ENCODE results near the gene PUS1. TPM values are rescaled to one million over a fixed set of nuclear protein-coding genes. Genes with fewer than 3 reads are reported as not detected.
A peak's percentile ranks its signal among the peaks of the same experiment; 100 is the strongest.
"Not testable (repeated sequence)": the region's sequence is repeated elsewhere in the genome, so short reads cannot be mapped to it uniquely, and the experiment has no call there.

Gene PUS1
- total and polyA plus RNA-seq, 8 donors = 7.6 to 35.4 (median 14.7) TPM

GRCh38 chr12:131950182-131950913 is 21.3 kb downstream of the PUS1 start:
- FAIRE-seq = no peak

GRCh38 chr12:131953810-131954209 is 24.7 kb downstream of the PUS1 start:
- intact Hi-C loops (cut with DNase I); H3K9me3 ChIP-seq; H3K36me3 ChIP-seq; H3K4me3 ChIP-seq; H3K27me3 ChIP-seq; ATAC-seq; FAIRE-seq; H3K27ac ChIP-seq: not testable (repeated sequence)
- 93 to 95% methylated on average over 9 of the region's 9 CpGs for WGBS, 2 donors
- peak in 1 of 6 donors; percentile 16 for DNase-seq
- peaks cover 21 to 30% (median 24%) of the 10 kb centered on the region in 3 donors for H3K4me1 ChIP-seq

More at GRCh38 chr12:131950182-131950913, 21.3 kb downstream of the PUS1 start:
- peak in 3 of 4 donors; percentile 1 to 20 (median 5) for ATAC-seq
- TF ChIP-seq CTCF (IDR thresholded peaks at IDR 0.05) = no peak
- intact Hi-C loops (cut with DNase I) = no loop called here
- Histone ChIP-seq H3K36me3 (no peaks in the 10 kb centered on the region), H3K4me3 (peak overlapping the region; percentile 90 to 99 (median 97)), H3K4me1 (peaks cover 7 to 13% (median 7%) of the 10 kb centered on the region in 3 donors), H3K27ac (peak overlapping the region; percentile 5 to 36 (median 34)), H3K27me3 (no peaks in the 10 kb centered on the region), H3K9me3 (no peaks in the 10 kb centered on the region)
- 0% methylated on average over 62 to 79 of the region's 79 CpGs for WGBS, 2 donors
- peak in 3 of 6 donors; percentile 23 to 77 (median 72) for DNase-seq

- H3K9me3 ChIP-seq; FAIRE-seq; intact Hi-C loops (cut with DNase I); ATAC-seq; H3K27ac ChIP-seq; H3K36me3 ChIP-seq; H3K4me3 ChIP-seq; H3K27me3 ChIP-seq: not testable (repeated sequence)
- H3K4me1 ChIP-seq = peaks cover 27 to 36% (median 28%) of the 10 kb centered on the region in 3 donors
- WGBS, 2 donors = 94% methylated on average over 13 of the region's 13 CpGs
- DNase-seq = peak in 1 of 6 donors; percentile 11
These were observed 25.4 kb downstream of the PUS1 start for GRCh38 chr12:131954460-131954859.

GRCh38 chr12:131959116-131959515 is 30.0 kb downstream of the PUS1 start:
- FAIRE-seq (no peak), ATAC-seq (peak in 1 of 4 donors; percentile 5), DNase-seq (peak in 1 of 6 donors; percentile 21)
- H3K27ac ChIP-seq = no peak overlapping the region
- H3K4me3 ChIP-seq = no peak overlapping the region
- H3K9me3 ChIP-seq = no peaks in the 10 kb centered on the region
- H3K4me1 ChIP-seq = peaks cover 21 to 29% (median 25%) of the 10 kb centered on the region in 3 donors
- H3K27me3 ChIP-seq = no peaks in the 10 kb centered on the region
- 44 to 54% methylated on average over 4 of the region's 4 CpGs for WGBS, 2 donors
- TF ChIP-seq CTCF (IDR thresholded peaks at IDR 0.05) = no peak
- intact Hi-C loops (cut with DNase I) = no loop called here
- peaks cover 0 to 6% (median 0%) of the 10 kb centered on the region in 3 donors for H3K36me3 ChIP-seq

- FAIRE-seq (no peak), ATAC-seq (peak in 3 of 4 donors; percentile 43 to 46 (median 45)), DNase-seq (peak in 1 of 6 donors; percentile 58)
- no peak for TF ChIP-seq CTCF (IDR thresholded peaks at IDR 0.05)
- Histone ChIP-seq H3K27me3 (no peaks in the 10 kb centered on the region), H3K4me1 (peaks cover 21 to 36% (median 31%) of the 10 kb centered on the region in 3 donors), H3K27ac (no peak overlapping the region), H3K36me3 (peaks cover 0 to 6% (median 0%) of the 10 kb centered on the region in 3 donors), H3K4me3 (no peak overlapping the region), H3K9me3 (no peaks in the 10 kb centered on the region)
- intact Hi-C loops (cut with DNase I) = no loop called here
- WGBS, 2 donors = 58 to 62% methylated on average over 16 of the region's 16 CpGs
These were observed 30.8 kb downstream of the PUS1 start for GRCh38 chr12:131959641-131960589.

GRCh38 chr12:131960590-131961325 is 31.7 kb downstream of the PUS1 start:
- intact Hi-C loops (cut with DNase I); H3K27me3 ChIP-seq; ATAC-seq; H3K4me3 ChIP-seq; H3K27ac ChIP-seq; H3K9me3 ChIP-seq; FAIRE-seq; H3K36me3 ChIP-seq: not testable (repeated sequence)
- peak in 1 of 6 donors; percentile 22 for DNase-seq
- WGBS, 2 donors = 90 to 94% methylated on average over 16 to 21 of the region's 30 CpGs
- H3K4me1 ChIP-seq = peaks cover 21 to 42% (median 31%) of the 10 kb centered on the region in 3 donors

- WGBS, 2 donors = 95% methylated on average over 11 of the region's 20 CpGs; no CpG with 5 or more reads in 1 of the 2 donors
- H3K9me3 ChIP-seq; FAIRE-seq; DNase-seq; H3K27ac ChIP-seq; ATAC-seq; H3K4me3 ChIP-seq; H3K36me3 ChIP-seq; intact Hi-C loops (cut with DNase I); H3K27me3 ChIP-seq: not testable (repeated sequence)
- H3K4me1 ChIP-seq = peaks cover 21 to 42% (median 31%) of the 10 kb centered on the region in 3 donors
These were observed 32.3 kb downstream of the PUS1 start for GRCh38 chr12:131961328-131961727.
